Activated naive CD4-positive, alpha-beta T cell (primary cell): ENCODE results near the gene XPC.
A peak's percentile ranks its signal among the peaks of the same experiment; 100 is the strongest.

Experiments
- DNase-seq, 4 experiments: peaks; one replicate each; lab custom pipeline; 2025; lab: John Stamatoyannopoulos, UW

XPC gene

DNA sequence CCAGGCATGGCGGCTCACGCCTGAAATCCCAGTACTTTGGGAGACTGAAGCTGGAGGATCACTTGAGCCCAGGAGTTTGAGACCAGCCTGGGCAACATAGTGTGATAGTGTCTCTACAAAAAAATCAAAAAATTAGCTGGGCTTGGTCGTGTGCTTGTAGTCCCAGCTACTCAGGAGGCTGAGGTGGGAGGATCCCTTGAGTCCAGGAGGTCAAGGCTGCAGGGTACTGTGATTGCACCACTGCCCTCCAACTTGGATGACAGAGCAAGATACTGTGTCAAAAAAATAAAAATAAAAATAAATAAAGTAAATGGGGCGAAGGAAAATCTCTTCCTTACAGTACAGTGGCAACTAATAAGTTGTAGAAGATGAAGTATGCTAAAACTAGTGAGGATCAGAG, 29.8 kb upstream of the XPC start:
- DNase-seq: no peak

- DNase-seq: no peak
These were observed 28.3 kb upstream of the XPC start for GRCh38 chr3:14206548-14207177.

GRCh38 chr3:14204515-14205284, 26.3 kb upstream of the XPC start:
- DNase-seq: no peak

- peak in 1 of 4 experiments; percentile 10 for DNase-seq
These were observed 25.2 kb upstream of the XPC start for GRCh38 chr3:14203521-14204079.

DNA sequence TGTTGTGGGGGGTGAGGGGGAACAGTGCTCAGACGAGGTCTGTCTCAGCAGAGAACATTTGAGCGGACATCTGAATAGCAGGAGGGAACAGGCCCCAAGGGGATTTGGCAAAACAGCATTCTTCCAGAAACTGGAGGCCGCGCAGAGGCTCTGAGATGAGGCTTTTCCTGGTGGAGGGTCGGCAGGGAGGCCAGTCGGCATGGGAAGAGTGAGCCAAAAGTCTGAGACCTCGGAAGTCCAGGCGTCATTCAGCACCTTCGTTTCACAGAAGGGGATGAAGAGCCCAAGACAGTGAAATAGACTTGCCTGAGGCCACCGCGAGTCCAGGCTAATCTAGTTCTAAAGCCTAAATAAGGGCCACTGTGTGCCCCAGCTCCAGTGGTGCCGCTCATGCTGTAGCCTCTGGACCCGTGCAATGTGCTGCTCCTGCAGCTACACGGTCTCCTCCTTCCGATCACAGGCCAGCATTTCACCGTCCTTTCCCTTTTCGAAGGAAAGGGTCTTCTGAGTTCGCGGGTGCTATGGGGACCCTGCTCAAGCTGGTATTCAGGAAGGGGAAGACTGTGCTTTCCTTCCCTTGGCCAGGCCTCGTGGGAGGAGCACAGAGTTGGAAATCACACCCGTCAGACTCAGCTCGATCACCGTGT, 24.6 kb upstream of the XPC start:
- no peak for DNase-seq

- no peak for DNase-seq
These were observed 23.7 kb upstream of the XPC start for GRCh38 chr3:14201940-14202684.

DNA sequence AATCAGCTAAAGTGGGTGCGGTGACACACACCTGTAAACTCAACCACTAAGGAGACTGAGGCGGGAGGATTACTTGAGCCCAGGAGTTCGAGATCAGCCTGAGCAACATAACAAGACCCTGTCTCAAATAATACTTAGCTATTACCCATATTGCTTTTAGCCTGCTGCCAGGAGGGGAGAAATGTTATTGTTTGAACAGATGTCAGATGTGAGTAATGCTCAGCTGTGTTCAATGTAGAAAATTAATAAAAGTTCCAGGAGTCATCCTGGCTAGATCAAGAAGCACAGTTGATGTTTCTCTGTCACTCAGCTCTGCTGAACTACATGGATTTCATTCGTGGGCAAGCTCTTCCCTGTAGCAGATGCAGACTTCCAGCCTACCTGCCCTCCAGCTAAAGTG, 22.4 kb upstream of the XPC start:
- DNase-seq: no peak

GRCh38 chr3:14200276-14200675, 21.9 kb upstream of the XPC start:
- DNase-seq: no peak

DNA sequence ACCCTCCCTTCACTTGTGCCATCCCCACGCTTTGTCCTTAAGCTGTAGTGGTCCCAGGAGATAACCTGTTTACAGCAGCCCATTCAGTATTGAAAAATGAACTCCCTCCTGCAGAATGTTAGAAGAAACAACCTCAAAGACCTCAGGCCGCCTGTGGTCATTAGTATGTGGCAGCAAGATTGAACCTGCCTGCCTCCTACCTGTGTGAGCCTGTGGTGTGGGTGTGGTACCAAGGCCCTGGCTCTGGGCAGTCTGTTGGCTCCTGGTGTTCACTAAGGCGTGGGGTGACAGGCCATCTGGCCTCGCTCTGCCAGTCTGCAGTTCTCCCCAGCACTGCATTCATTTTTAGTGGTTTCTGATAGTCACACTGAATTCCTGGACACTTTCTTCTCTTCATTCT, 21.2 kb upstream of the XPC start:
- no peak for DNase-seq

GRCh38 chr3:14194865-14195264, 16.5 kb upstream of the XPC start:
- DNase-seq: no peak

DNA sequence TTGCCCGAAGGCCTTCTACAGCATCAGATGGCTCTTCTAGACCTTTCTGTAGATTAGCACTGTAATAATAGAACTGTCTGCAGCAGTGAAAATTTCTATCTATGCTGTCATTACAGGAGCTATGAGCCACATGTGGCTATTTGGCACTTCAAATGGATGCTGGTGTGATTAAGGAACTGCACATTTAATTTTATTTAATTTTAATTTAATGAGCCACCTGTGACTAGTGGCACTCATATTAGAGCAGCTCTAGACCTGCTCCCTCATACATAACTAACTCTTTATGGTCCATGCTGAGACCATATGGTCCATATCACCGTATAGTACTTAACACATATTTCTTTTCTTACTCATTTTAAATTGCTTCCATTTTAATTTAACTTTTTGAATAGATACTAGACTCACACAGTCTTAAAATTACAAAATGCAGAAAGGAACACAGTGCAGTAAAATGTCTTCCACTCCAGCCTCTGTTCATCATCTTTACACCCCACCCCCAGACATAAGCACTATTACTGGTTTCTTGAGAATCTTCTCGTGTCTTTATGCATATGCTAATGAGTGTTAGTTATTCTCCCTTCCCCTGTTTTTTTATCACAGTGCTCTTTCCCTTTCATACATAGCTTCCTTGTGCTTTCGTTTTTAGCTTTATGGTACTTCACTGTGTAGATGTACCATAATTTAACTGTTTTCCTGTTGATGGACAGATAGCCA, 9.8 kb upstream of the XPC start:
- DNase-seq: no peak

GRCh38 chr3:14186854-14187458, 8.6 kb upstream of the XPC start:
- no peak for DNase-seq

- no peak for DNase-seq
These were observed 4.7 kb upstream of the XPC start for GRCh38 chr3:14183015-14183577.

GRCh38 chr3:14181253-14181652, 2.9 kb upstream of the XPC start:
- DNase-seq: no peak

- no peak for DNase-seq
These were observed 1.4 kb upstream of the XPC start for GRCh38 chr3:14179795-14180194.

- no peak for DNase-seq
These were observed 689 bp upstream of the XPC start for GRCh38 chr3:14179114-14179465.

DNA sequence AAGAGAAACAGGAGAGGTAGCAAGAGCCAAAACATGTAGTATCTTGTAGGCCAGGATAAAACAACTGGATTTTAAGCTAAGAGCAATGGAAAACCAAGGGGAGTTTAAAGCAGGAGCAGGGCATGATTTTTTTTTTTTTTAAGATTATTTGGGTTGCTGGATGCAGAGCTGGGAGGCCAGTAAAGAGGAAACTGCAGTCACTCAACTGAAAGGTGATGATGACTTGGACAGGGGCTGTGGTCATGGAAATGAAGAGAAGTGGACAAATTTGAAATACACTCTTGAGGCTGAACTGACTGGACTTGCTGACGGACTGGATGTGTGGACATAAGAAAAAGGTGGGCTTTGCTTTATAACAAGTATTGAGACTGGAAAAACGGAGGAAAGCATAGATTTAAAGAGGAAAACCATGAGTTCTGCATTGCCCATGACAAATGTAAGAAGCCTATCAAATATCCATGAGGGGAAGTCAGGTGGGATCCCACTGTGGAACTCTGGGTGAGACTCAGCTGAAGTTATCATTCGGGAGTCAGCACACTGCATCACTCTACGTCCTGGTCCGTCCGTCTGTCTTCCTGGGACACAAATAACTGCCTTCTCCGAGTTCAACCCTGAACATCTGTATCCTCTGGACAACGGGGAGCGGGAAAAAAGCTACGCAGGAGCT, 688 bp downstream of the XPC start:
- DNase-seq: no peak

GRCh38 chr3:14175383-14176037, 2.9 kb downstream of the XPC start:
- DNase-seq: no peak

DNA sequence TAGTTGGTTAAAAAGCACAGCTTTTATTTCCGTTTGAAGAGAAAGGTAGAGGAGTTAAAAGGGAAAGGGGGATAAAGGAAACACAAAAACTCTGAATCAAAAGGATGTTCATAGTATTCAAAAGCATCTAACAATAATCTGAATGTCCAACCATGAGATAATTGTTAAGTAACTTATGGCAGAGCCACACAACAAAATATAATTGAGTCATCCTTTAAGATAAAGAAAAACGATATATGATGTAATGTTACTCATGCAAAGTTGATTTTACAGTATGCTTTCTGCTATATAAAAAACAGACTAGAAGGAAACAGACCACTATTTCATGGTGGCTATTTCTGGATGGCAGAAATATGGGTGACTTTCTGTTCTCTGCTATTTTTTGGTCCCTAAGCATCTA, 3.9 kb downstream of the XPC start:
- DNase-seq: no peak

- no peak for DNase-seq
These were observed 5.9 kb downstream of the XPC start for GRCh38 chr3:14172496-14172895.
